AG09309 (cell line): ENCODE data around the gene CNOT6.
"Not testable (repeated sequence)": the region's sequence is repeated elsewhere in the genome, so short reads cannot be mapped to it uniquely, and the experiment has no call there.

Experiments used
- DNase-seq: peaks from one replicate; pipeline ENCODE4 v3.0.0-alpha.2; 2010; ENCODE audit warnings: low read depth
- H3K4me3 ChIP-seq: 2 replicates; pipeline ENCODE4 v1.5.1; 2011; ENCODE audit warnings: mild to moderate bottlenecking, low read depth, low read length, moderate library complexity; ENCODE audit not compliant: control insufficient read depth
- TF ChIP-seq, protein P1 (sequence below): IDR thresholded peaks from 2 replicates; pipeline ENCODE4 v1.5.1; 2011; ENCODE audit warnings: mild to moderate bottlenecking, low read depth, low read length, inconsistent platforms; ENCODE audit not compliant: insufficient read depth, control insufficient read depth; ENCODE audit errors: missing control alignments

CNOT6 gene

GRCh38 chr5:180521591-180521990, 27.4 kb downstream of the CNOT6 start:
- TF ChIP-seq, protein P1, sequence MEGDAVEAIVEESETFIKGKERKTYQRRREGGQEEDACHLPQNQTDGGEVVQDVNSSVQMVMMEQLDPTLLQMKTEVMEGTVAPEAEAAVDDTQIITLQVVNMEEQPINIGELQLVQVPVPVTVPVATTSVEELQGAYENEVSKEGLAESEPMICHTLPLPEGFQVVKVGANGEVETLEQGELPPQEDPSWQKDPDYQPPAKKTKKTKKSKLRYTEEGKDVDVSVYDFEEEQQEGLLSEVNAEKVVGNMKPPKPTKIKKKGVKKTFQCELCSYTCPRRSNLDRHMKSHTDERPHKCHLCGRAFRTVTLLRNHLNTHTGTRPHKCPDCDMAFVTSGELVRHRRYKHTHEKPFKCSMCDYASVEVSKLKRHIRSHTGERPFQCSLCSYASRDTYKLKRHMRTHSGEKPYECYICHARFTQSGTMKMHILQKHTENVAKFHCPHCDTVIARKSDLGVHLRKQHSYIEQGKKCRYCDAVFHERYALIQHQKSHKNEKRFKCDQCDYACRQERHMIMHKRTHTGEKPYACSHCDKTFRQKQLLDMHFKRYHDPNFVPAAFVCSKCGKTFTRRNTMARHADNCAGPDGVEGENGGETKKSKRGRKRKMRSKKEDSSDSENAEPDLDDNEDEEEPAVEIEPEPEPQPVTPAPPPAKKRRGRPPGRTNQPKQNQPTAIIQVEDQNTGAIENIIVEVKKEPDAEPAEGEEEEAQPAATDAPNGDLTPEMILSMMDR, result no peak
- no peak overlapping the region for H3K4me3 ChIP-seq
- no peak for DNase-seq

- H3K4me3 ChIP-seq, result no peak overlapping the region
- no peak for DNase-seq
- TF ChIP-seq, protein P1, result no peak
Observed at GRCh38 chr5:180522330-180522729, 28.2 kb downstream of the CNOT6 start.

- no peak overlapping the region for H3K4me3 ChIP-seq
- TF ChIP-seq, protein P1, result no peak
- DNase-seq, result no peak
Observed at GRCh38 chr5:180523629-180524466, 29.7 kb downstream of the CNOT6 start.

- TF ChIP-seq, protein P1, result no peak
Observed at GRCh38 chr5:180525399-180525798, 31.2 kb downstream of the CNOT6 start.

GRCh38 chr5:180526269-180526668, 32.1 kb downstream of the CNOT6 start:
- TF ChIP-seq, protein P1, result no peak
- H3K4me3 ChIP-seq, result no peak overlapping the region
- DNase-seq, result no peak

More at GRCh38 chr5:180525399-180525798, 31.2 kb downstream of the CNOT6 start:
- DNase-seq, result no peak
- H3K4me3 ChIP-seq, result no peak overlapping the region

DNA sequence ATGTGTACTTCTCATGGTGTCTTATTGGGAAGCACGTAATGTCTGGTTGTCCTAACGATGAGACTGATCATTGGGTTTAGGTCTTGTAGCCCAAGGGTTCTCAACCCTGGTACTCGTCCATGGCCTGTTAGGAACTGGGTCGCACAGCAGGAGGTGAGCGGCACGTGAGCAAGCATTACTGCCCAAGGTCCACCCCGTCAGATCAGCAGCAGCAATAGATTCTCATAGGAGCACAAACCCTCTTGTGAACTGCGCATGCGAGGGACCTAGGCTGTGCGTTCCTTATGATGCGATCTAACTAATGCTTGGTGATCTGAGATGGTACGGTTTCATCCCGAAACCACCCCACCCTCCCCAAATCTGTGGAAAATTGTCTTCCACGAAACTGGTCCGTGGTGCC, 33.5 kb downstream of the CNOT6 start:
- H3K4me3 ChIP-seq, result no peak overlapping the region
- DNase-seq, result no peak
- TF ChIP-seq, protein P1, result no peak

DNA sequence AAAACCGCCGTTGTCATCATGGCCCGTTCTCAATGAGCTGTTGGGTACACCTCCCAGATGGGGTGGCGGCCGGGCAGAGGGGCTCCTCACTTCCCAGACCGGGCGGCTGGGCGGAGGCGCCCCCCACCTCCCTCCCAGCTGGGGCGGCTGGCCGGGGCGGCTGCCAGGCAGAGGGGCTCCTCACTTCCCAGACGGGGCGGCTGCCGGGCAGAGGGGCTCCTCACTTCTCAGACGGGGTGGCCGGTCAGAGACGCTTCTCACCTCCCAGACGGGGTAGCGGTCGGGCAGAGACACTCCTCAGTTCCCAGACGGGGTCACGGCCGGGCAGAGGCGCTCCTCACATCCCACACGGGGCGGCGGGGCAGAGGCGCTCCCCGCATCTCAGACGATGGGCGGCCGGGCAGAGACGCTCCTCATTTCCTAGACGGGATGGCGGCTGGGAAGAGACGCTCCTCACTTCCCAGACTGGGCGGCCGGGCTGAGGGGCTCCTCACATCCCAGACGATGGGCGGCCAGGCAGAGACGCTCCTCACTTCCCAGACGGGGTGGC, 36.9 kb downstream of the CNOT6 start:
- DNase-seq, H3K4me3 ChIP-seq: not testable (repeated sequence)
